Measurements from ENCODE around the gene TPGS1.

TPGS1 gene

GRCh38 chr19:507286-508203 lies at the start of gene TPGS1:
TSS of gene TPGS1 (plus strand) at chr19:507497. CDS start at chr19:507507, 10 bp downstream.
- DNase-seq = peak; percentile 99

GRCh38 chr19:457636-458035 lies 49.7 kb upstream of the TPGS1 start:
- no peak for DNase-seq

- DNase-seq = no peak
Observed at GRCh38 chr19:458091-459042, 48.9 kb upstream of the TPGS1 start.

- no peak for DNase-seq
Observed at GRCh38 chr19:459724-460511, 47.4 kb upstream of the TPGS1 start.

- no peak for DNase-seq
Observed at GRCh38 chr19:460877-461720, 46.2 kb upstream of the TPGS1 start, which contains the start of gene SHC2. TSS of gene SHC2 (minus strand) at chr19:461033. CDS start at chr19:460996, 37 bp downstream.

GRCh38 chr19:461721-462551 lies 45.4 kb upstream of the TPGS1 start:
- no peak for DNase-seq

GRCh38 chr19:463483-464207 lies 43.7 kb upstream of the TPGS1 start:
- no peak for DNase-seq

- DNase-seq = no peak
Observed at GRCh38 chr19:464208-464545, 43.1 kb upstream of the TPGS1 start.

GRCh38 chr19:465056-465816 lies 42.1 kb upstream of the TPGS1 start:
- DNase-seq = no peak

GRCh38 chr19:467554-467953 lies 39.7 kb upstream of the TPGS1 start:
- no peak for DNase-seq

GRCh38 chr19:468587-469256 lies 38.6 kb upstream of the TPGS1 start:
- no peak for DNase-seq

- DNase-seq = no peak
Observed at GRCh38 chr19:469833-470232, 37.5 kb upstream of the TPGS1 start.

- no peak for DNase-seq
Observed at GRCh38 chr19:470701-471100, 36.6 kb upstream of the TPGS1 start.

GRCh38 chr19:472005-472858 lies 35.1 kb upstream of the TPGS1 start:
- no peak for DNase-seq

- DNase-seq = no peak
Observed at GRCh38 chr19:474126-475078, 32.9 kb upstream of the TPGS1 start.

- no peak for DNase-seq
Observed at GRCh38 chr19:475360-475759, 31.9 kb upstream of the TPGS1 start.

Data from GOT3 (cell line).